Esophagus muscularis mucosa (tissue), 4 donors: ENCODE results near the gene PARL.

Source experiments
- EP300 ChIP-seq: sonication (generic); formaldehyde crosslinking; IDR thresholded peaks from one replicate; pipeline ENCODE4 v1.6.1; 2017; ENCODE audit warnings: antibody characterized with exemption
- POLR2A ChIP-seq: fragments of 450-650 bp; IDR thresholded peaks from one replicate; pipeline ENCODE4 v1.6.1; 2017; ENCODE audit warnings: antibody characterized with exemption, moderate library complexity, mild to moderate bottlenecking, low read depth
- POLR2AphosphoS5 ChIP-seq, 2 donors: sonication (generic); formaldehyde crosslinking; IDR thresholded peaks; one replicate each; pipeline ENCODE4 v1.6.1; 2017; ENCODE audit warnings: antibody characterized with exemption in 2 of 2
- TF ChIP-seq, protein P1 (sequence below), 3 experiments: fragments of 200-600 bp in 2 of 3; fragments of 450-650 bp in 1 of 3; sonication (generic) in 2 of 3; IDR thresholded peaks; one replicate each; pipeline ENCODE4 v1.5.1; 2017 to 2019; ENCODE audit warnings: antibody characterized with exemption in 3 of 3, mild to moderate bottlenecking in 2 of 3, moderate library complexity in 1 of 3

DNA sequence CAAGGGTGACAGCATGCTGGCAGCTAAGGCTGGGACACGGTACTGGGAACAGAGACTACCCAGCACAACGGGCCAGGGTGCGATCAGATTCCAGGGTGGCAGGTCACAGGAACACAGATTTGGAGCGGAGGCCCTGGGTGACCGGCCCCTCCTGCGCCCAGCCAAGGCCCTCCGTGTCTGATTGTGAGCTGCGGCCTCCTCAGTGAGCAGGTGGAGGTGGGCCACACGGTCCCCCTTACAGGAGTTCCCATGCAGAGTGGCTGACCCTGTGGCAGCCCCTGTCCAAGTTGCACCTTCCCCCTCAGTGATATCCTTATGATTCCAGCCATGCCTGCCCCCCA is 28.9 kb upstream of the PARL start:
- TF ChIP-seq, protein P1, sequence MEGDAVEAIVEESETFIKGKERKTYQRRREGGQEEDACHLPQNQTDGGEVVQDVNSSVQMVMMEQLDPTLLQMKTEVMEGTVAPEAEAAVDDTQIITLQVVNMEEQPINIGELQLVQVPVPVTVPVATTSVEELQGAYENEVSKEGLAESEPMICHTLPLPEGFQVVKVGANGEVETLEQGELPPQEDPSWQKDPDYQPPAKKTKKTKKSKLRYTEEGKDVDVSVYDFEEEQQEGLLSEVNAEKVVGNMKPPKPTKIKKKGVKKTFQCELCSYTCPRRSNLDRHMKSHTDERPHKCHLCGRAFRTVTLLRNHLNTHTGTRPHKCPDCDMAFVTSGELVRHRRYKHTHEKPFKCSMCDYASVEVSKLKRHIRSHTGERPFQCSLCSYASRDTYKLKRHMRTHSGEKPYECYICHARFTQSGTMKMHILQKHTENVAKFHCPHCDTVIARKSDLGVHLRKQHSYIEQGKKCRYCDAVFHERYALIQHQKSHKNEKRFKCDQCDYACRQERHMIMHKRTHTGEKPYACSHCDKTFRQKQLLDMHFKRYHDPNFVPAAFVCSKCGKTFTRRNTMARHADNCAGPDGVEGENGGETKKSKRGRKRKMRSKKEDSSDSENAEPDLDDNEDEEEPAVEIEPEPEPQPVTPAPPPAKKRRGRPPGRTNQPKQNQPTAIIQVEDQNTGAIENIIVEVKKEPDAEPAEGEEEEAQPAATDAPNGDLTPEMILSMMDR (IDR thresholded peaks at IDR 0.05), result no peak
- TF ChIP-seq EP300 (no peak), POLR2AphosphoS5 (IDR thresholded peaks at IDR 0.05) (no peak), POLR2A (no peak)
